Spleen (tissue), 7 donors: ENCODE results near the gene LRMDA.

ENCODE experiments used
- CTCF ChIP-seq, 11 experiments: fragments of 200-600 bp in 7 of 11; fragments of 450-650 bp in 4 of 11; sonication (generic) in 4 of 11; IDR thresholded peaks in 8 of 11; conservative IDR thresholded peaks in 3 of 11; 1 replicate in 7 of 11; 2 replicates in 4 of 11; pipeline versions ENCODE4 v1.4.0 to v1.8.0; 2016 to 2021; ENCODE audit warnings: antibody characterized with exemption in 11 of 11, inconsistent platforms in 4 of 11, mild to moderate bottlenecking in 1 of 11
- POLR2A ChIP-seq, 3 donors: fragments of 450-650 bp; IDR thresholded peaks; one replicate each; pipeline ENCODE4 v1.5.1; 2017; ENCODE audit warnings: antibody characterized with exemption in 3 of 3, mild to moderate bottlenecking in 1 of 3
- POLR2AphosphoS5 ChIP-seq, 3 donors: sonication (generic); formaldehyde crosslinking; IDR thresholded peaks; one replicate each; pipeline ENCODE4 v1.5.1; 2017; ENCODE audit warnings: antibody characterized with exemption in 3 of 3
- donor health status: DM: no; HTN: no; CAD: no; lungs with moderate emphysema.
- donor health status: DM: no; HTN: no; CAD: no.
- donor health status: DM: no; HTN: no; CAD: no.

DNA sequence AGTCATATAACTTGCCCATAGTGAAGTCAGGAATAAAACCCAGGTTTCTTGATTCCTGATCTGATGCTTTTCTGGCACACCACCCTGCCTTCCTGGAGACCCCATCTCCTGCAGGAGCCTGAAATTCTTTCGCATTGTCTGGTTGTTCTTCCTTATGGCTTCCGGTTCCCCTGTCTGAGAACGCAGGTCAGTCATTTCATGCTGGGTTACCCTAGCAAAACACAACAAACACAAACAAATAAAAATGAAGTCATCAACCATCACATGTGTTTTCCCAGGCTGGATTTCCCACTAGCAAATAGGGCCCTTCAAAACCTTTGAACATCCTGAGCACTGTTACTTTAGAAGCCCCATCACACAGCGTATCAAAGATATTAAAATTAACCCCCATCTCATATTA lies 569.6 kb downstream of the LRMDA start:
- TF ChIP-seq POLR2AphosphoS5 (IDR thresholded peaks at IDR 0.05) (no peak), CTCF (IDR thresholded peaks at IDR 0.05 in 8 of 11, conservative IDR thresholded peaks at IDR 0.05 in 3 of 11) (no peak), POLR2A (IDR thresholded peaks at IDR 0.05) (no peak)
